SK-N-MC (cell line): ENCODE measurements around the gene DCLK2.

Experiments
- DNase-seq: peaks from one replicate; pipeline ENCODE4 v3.0.0-alpha.2; 2011; ENCODE audit warnings: low read depth, low spot score
- H3K27ac ChIP-seq: fragments of 200-600 bp; sonication (generic); 2 replicates; pipeline ENCODE4 v1.5.1; 2016; ENCODE audit warnings: mixed run types
- H3K36me3 ChIP-seq: fragments of 200-600 bp; sonication (generic); 2 replicates; pipeline ENCODE4 v1.6.1; 2017; ENCODE audit warnings: antibody characterized with exemption, low read length, mixed read lengths; ENCODE audit not compliant: insufficient read depth
- H3K4me3 ChIP-seq: fragments of 200-600 bp; sonication (generic); 2 replicates; pipeline ENCODE4 v1.5.1; 2016
- H3K9ac ChIP-seq: fragments of 200-600 bp; sonication (generic); 2 replicates; pipeline ENCODE4 v1.8.0; 2017; ENCODE audit warnings: mixed run types, mixed read lengths; ENCODE audit not compliant: insufficient read length
- H3K9me3 ChIP-seq: fragments of 200-600 bp; sonication (generic); 2 replicates; pipeline ENCODE4 v1.6.1; 2017; ENCODE audit warnings: low read depth, mild to moderate bottlenecking, antibody characterized with exemption, low read length, moderate library complexity, mixed read lengths
- EZH2 ChIP-seq: fragments of 200-600 bp; sonication (generic); IDR thresholded peaks from one replicate; pipeline ENCODE4 v1.6.1; 2017; ENCODE audit warnings: antibody characterized with exemption
- FOXP2 ChIP-seq: optimal IDR thresholded peaks from 2 replicates; pipeline ENCODE3; 2011; ENCODE audit warnings: mild to moderate bottlenecking, moderate library complexity; ENCODE audit not compliant: insufficient read depth; ENCODE audit errors: extremely low read length, control extremely low read depth
- POLR2AphosphoS5 ChIP-seq: IDR thresholded peaks from 2 replicates; pipeline ENCODE4 v1.6.1; 2012; ENCODE audit warnings: mild to moderate bottlenecking, low read depth, low read length, borderline replicate concordance

Gene DCLK2

DNA sequence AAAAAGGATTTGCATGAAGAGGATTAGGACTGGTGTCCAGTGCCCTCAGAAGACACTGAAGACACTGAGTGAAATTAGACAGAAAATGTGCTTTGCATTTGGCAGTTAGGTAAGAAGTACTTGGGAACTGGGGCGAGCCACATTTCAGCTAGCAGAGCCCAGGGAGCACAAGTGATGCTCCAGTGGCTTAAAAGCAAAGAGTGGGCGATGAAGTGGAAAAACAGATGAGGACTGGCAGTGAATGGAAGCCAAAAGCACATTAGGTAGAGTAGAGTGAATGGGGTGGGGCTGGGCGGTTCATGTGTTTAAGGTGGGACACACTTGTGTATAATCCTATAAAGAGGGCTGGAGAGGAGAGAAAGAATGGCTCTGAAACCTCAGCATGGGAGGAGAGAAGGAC lies 18.4 kb downstream of the DCLK2 start:
- Histone ChIP-seq H3K9ac (no peak overlapping the region), H3K4me3 (no peak overlapping the region), H3K27ac (no peak overlapping the region), H3K36me3 (no peaks in the 10 kb centered on the region), H3K9me3 (no peaks in the 10 kb centered on the region)
- no peak for TF ChIP-seq FOXP2
- TF ChIP-seq EZH2: no peak
- no peak for TF ChIP-seq POLR2AphosphoS5
- DNase-seq: no peak

DNA sequence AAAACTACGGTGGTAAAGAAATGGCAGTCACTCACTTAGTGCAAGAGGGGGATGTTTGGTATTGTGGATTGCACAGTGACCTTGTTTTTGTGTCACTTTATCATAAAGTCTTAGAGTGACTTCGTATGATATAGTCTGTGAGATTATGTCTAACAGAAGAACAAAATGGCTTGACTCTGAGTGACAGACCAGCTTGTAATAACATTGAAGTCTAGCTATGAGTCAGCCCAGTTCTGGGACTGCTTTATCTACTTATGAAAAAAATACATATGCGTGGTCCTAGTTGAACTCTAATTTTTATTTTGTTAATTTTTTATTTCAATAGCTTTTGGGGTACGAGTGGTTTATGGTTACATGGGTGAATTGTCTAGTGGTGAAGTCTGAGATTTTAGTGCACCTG lies 20.0 kb downstream of the DCLK2 start:
- TF ChIP-seq FOXP2 (no peak), EZH2 (no peak), POLR2AphosphoS5 (no peak)
- no peak for DNase-seq
- no peaks in the 10 kb centered on the region for H3K36me3 ChIP-seq
- H3K9ac ChIP-seq: no peak overlapping the region
- H3K4me3 ChIP-seq: no peak overlapping the region
- H3K9me3 ChIP-seq: no peaks in the 10 kb centered on the region
- no peak overlapping the region for H3K27ac ChIP-seq

DNA sequence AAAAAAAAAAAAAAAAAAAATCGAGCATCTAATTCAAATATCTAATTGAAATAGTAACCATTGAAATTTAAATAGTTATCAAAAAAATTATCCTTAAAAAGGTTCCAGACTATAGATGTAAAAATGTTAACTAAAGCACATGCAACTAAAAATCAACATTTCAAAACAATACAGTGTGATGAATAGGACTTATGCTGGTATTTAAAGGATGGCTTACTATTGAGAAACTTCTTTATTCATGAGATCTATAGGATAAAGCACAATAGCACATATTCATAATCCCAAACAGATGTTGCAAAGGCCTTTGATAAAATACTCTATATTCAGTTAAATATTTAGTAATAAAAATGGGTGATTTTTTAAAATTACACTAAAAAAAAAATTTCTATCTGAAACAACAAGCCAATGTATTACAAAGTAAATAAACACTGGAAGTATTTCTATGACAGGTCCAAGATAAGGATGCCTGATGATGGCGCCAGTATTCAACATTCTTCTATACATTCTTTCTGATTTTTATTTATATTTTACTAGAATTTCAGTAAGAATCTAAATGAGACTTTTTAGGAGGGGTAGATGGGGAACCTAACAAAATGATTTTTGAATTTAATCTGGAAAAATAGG lies 26.3 kb downstream of the DCLK2 start:
- Histone ChIP-seq H3K36me3 (no peaks in the 10 kb centered on the region), H3K4me3 (no peak overlapping the region), H3K9me3 (no peaks in the 10 kb centered on the region), H3K27ac (no peak overlapping the region), H3K9ac (no peak overlapping the region)
- no peak for DNase-seq
- TF ChIP-seq EZH2: no peak
- TF ChIP-seq FOXP2: no peak
- TF ChIP-seq POLR2AphosphoS5: no peak

DNA sequence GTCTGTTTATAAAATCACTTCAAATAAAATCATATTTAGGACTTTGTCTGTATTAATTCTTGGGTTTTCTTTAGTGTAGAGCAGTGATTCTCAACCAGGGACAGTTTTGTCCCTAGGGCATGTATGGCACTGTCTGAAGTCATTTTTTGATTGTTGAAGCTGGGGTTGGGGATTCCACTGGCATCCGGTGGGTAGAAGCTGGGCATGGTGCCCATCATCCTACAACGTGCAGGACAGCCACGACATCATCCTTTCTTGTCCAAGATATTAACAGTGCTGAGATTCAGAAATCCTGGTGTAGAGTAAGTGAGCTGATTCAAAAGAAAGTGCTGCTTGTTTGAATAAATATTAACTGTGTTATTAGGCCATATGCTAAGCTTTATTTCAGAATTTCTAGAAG lies 28.6 kb downstream of the DCLK2 start:
- Histone ChIP-seq H3K27ac (no peak overlapping the region), H3K36me3 (no peaks in the 10 kb centered on the region), H3K4me3 (no peak overlapping the region), H3K9me3 (no peaks in the 10 kb centered on the region), H3K9ac (no peak overlapping the region)
- DNase-seq: no peak
- TF ChIP-seq FOXP2: no peak

DNA sequence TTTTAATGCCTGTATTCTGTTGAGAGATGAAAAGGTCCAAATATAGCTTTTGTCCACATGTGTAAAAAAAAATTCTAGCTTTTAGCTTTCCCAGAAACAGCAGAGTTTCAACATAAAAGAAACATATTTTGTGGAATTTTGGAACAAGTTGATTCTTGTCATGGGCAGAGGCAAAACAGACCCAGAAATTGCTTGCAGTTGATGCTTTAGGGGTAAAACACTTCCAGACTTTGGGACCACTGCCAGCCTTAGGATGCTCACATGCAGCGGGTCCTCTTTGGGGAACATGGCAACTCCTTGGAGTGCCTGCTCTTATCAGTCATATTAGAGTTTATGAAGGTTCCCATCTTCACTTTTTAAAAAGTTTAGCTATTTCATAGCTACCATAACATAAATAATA lies 30.4 kb downstream of the DCLK2 start:
- no peak for DNase-seq
- no peaks in the 10 kb centered on the region for H3K36me3 ChIP-seq
- H3K9me3 ChIP-seq: no peaks in the 10 kb centered on the region
- no peak overlapping the region for H3K27ac ChIP-seq
- TF ChIP-seq POLR2AphosphoS5 (no peak), FOXP2 (no peak), EZH2 (no peak)
- no peak overlapping the region for H3K4me3 ChIP-seq
- no peak overlapping the region for H3K9ac ChIP-seq

DNA sequence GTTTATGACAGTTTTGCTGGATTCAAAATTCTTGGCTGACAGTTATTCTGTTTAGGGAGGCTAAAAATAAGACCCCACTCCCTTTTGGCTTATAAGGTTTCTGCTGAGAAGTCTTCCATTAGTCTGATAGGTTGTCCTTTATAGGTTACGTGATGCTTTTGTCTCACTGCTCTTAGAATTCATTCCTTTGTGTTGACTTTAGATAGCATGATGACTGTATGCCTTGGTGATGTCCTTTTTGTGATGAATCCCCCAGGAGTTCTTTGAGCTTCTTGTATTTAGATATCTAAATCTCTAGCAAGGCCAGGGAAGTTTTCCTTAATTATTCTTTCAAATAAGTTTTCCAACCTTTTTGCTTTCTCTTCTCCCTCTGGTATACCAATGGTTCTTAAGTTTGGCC lies 36.4 kb downstream of the DCLK2 start:
- no peak overlapping the region for H3K4me3 ChIP-seq
- no peak overlapping the region for H3K27ac ChIP-seq
- H3K36me3 ChIP-seq: no peaks in the 10 kb centered on the region
- no peak for DNase-seq
- H3K9me3 ChIP-seq: no peaks in the 10 kb centered on the region
- TF ChIP-seq POLR2AphosphoS5: no peak
- H3K9ac ChIP-seq: no peak overlapping the region

DNA sequence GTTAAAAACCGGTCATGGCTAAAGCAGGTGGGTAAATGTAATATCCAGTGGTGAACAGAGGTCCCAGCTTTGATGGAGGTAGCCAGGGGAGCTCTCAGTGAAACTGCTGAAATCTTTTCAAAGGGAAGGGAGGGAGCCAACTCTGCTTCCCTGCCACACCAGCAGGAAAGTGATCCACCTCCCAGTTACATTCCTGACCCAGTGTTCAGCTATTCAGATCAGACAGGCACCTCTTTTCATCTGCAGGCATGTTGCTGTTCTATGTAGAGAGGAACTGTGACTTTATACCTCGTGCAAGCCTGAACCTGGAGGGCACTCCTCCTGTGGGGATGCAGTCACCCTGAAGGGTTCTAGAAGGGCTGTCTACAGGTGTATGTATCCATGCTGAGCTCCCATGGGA lies 37.6 kb downstream of the DCLK2 start:
- no peak overlapping the region for H3K27ac ChIP-seq
- TF ChIP-seq POLR2AphosphoS5: no peak
- TF ChIP-seq FOXP2: no peak
- no peak for TF ChIP-seq EZH2
- no peak for DNase-seq
- H3K36me3 ChIP-seq: no peaks in the 10 kb centered on the region
- H3K9me3 ChIP-seq: no peaks in the 10 kb centered on the region
- H3K4me3 ChIP-seq: no peak overlapping the region
- no peak overlapping the region for H3K9ac ChIP-seq

DNA sequence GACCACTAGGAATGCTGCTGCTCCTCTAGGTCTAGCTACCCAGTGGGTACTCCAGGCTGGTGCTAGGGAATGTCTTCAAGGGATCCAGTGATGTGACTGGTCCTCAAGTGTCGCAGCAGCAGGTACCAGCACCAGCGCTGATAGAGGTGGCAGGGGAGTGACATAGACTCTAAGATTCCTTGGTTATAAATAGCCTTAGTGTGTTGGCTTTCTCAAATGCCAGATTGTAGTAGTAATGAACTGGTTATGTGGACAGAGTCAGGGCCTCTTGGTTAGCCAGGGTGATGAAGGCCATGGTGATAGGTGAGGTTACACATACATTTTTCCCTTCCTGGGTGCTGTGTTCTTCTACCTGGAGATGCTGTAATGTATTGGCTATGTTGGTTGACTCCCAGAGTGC lies 38.3 kb downstream of the DCLK2 start:
- no peaks in the 10 kb centered on the region for H3K36me3 ChIP-seq

DNA sequence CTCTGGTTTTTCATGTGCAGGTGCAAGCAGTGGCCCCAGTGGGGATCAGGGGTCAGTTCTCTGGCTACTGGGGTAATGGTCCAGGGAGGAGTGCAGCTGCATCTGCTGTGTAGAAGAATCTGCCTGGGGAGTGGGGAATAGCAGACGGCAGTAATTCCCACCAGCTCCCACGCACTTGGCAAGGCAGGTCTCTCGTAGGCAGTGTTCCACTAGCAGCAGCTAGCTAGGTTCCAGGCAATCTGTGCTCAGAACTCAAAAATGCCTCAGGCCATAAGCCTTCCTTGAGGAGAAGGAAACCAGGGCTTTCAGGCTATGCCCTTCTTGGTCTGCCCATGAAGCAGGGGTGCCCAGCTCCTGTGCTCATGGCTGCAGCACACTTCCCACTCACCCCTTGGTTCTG lies 38.8 kb downstream of the DCLK2 start:
- TF ChIP-seq FOXP2 (no peak), POLR2AphosphoS5 (no peak), EZH2 (no peak)

More for the DNA sequence above, 38.3 kb downstream of the DCLK2 start:
- Histone ChIP-seq H3K9me3 (no peaks in the 10 kb centered on the region), H3K9ac (no peak overlapping the region), H3K4me3 (no peak overlapping the region), H3K27ac (no peak overlapping the region)
- TF ChIP-seq POLR2AphosphoS5 (no peak), FOXP2 (no peak), EZH2 (no peak)
- DNase-seq: no peak

More for the DNA sequence above, 38.8 kb downstream of the DCLK2 start:
- DNase-seq: no peak
- Histone ChIP-seq H3K4me3 (no peak overlapping the region), H3K36me3 (no peaks in the 10 kb centered on the region), H3K9ac (no peak overlapping the region), H3K27ac (no peak overlapping the region), H3K9me3 (no peaks in the 10 kb centered on the region)
